Epidermal melanocyte (primary cell): Measurements from ENCODE around the gene POLN.
"Not testable (repeated sequence)": the region's sequence is repeated elsewhere in the genome, so short reads cannot be mapped to it uniquely, and the experiment has no call there.

Experiments used
- DNase-seq: peaks from one replicate; pipeline ENCODE4 v3.0.0; 2011; ENCODE audit warnings: low spot score; ENCODE audit not compliant: insufficient read length

POLN gene

DNA sequence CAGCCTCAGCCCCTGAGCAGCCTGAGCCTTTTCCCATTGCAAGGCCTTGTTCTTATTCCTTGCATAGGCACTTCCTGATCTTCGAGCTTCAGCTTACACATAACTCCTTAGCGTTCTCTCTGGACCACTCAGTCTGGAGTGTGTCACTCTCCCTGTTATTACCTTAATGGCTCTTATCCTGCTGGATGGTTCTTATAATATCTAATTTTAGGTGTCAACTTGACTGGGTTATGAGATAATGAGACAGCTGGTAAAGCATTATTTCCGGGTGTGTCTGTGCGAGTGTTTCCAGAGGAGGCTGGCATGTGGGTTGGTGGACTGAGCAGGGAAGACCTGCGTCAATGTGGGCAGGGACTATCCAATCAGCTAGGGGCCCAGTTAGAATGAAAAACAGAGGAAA is 75.7 kb downstream of the POLN start:
- no peak for DNase-seq

DNA sequence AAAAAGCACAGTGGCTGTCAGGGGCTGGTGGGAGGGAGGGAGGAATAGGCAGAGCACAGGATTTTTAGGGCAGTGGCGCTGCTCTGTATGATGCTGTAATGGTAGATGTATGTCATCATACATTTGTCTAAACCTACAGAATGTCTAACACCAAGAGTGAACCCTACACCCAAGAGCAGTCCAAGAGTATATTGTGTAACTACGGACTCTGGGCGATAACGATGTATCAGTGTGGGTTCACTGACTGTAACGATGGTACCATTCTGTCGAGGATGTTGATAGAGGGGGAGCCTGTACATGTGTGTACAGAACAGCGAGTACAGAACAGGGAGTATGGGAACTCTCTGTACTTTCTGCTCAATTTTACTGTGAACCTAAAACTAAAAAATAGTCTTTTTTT is 76.5 kb downstream of the POLN start:
- no peak for DNase-seq

DNA sequence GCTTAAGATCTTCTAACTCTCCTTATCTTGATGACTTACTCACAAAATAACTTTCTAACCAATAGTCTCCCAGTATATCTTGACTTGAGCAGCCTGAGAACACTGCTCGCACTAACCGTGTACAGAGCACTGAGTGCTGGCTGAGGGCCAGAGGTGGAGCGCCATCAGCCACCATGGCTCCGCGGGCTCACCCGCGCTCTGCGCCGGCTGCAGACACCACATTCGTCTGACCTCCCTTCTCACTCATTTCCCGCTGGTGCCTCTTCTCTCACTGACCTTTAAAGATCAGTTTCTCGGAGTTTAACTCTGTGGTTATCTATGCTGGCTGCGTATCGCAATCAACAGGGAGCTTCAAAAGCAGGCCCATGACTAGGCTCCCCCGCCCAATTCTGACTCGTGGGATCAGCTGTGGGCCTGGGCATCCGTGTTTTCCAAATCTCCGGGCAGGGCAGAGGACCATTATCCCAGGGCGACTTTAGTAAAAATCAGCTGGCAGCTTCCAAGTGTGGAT is 78.6 kb downstream of the POLN start:
- DNase-seq, result no peak

DNA sequence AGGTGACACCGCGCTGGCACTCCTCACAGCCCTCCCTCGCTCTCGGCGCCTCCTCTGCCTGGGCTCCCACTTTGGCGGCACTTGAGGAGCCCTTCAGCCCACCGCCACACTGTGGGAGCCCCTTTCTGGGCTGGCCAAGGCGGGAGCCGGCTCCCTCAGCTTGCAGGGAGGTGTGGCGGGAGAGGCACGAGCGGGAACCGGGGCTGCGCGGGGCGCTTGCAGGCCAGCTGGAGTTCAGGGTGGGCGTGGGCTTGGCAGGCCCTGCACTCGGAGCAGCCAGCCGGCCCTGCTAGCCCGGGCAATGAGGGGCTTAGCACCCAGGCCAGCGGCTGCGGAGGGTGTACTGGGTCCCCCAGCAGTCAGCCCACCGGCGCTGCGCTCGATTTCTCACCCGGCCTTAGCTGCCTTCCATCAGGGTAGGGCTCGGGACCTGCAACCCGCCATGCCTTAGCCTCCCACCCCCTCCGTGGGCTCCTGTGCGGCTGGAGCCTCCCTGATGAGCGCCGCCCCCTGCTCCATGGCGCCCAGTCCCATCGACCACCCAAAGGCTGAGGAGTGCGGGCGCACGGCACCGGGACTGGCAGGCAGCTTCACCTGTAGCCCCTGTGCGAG is 80.7 kb downstream of the POLN start:
- DNase-seq, result not testable (repeated sequence)

DNA sequence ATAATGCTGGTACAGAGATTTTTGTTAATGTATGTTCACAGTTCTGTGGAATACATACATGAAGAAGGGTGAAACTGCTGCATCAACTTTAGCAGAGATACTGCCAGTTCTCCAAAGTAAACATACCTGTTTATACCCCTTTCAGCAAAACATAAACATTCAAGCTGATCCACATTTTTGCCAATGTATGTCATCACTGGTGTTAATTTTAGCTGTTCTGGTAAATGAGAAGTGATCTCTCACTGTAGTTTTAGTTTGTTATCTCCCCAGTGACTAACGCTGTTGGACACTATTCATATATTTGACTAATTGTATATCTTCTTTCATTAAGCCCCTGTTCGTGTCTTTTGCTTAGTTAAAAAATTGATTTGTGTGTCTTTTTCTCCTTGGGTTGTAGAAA is 82.0 kb downstream of the POLN start:
- DNase-seq, result no peak

DNA sequence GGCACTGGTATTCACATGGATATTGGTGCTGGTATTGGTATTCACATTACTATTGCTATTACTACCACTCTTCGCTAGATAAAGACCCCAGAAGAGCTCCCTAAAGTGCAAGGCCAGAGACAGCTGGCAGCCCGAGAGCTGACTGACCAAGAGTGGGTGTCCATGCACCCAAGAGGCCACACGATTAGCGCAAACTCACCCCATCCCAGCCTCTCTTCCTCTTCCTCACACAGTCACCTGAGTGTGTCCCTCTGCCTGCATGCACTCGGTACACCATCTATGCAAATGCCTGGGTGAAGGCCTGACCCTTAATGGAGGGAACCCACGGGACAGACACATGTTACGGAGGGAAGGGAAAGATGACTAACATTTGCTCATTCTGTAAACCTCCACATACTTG is 86.7 kb downstream of the POLN start:
- DNase-seq, result no peak

DNA sequence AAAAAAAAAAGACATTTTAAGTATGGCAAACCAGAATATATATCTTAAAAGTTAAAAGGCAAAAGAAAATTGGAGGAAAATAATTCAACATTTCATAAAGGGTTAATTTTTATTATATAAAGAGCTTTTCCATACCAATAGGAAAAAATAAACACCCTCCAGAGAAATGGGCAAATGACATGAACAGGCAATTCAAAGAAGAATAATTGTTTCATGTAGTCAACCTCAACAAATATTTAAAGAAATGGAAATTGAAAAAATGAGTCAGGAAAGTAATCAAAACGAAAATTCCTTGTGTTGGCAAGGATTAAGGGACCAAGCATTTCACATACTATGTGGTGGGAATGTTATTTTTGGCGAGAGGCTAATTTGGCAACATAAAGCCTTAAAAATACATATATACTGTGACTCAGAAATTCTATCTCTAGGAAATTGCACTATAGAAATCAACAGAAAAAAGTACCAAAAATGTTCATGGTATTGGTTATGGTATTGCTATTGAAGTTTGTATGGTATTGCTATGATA is 87.6 kb downstream of the POLN start:
- DNase-seq, result no peak

DNA sequence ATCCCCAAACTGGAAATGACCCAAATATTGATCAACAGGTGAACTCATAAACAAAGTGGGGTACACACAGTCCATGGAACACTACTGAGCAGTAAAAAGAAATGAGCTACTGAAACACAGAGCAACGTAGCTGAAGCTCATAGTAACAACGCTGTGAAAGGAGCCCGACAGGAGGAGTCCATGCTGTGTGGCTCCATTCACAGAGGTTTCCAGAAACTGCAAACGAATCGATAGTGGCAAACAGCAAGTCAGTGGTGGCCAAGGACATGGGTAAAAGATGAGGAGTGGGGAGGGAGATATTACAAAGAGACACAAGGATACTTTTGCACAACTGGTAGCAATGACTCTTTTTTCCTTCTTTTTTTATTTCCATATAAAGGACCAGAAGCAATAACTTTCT is 90.4 kb downstream of the POLN start:
- no peak for DNase-seq

DNA sequence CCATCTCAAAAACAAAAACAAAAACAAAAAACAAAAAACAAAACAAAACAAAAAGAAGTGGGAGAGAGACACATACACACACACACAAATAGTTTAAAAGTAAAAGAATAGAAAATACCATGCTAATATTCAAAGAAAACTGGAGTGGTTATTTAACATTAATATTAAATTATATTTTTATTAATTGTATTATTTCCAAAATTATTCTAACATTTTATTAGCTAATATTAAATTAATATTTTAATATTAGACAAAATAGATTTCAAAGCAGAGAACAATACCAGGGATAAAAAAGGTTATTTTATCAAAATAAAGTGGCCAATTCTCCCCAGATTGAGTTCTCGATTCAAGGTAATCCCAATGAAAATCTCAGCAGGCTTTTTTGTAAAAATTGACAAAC is 91.8 kb downstream of the POLN start:
- DNase-seq, result no peak

DNA sequence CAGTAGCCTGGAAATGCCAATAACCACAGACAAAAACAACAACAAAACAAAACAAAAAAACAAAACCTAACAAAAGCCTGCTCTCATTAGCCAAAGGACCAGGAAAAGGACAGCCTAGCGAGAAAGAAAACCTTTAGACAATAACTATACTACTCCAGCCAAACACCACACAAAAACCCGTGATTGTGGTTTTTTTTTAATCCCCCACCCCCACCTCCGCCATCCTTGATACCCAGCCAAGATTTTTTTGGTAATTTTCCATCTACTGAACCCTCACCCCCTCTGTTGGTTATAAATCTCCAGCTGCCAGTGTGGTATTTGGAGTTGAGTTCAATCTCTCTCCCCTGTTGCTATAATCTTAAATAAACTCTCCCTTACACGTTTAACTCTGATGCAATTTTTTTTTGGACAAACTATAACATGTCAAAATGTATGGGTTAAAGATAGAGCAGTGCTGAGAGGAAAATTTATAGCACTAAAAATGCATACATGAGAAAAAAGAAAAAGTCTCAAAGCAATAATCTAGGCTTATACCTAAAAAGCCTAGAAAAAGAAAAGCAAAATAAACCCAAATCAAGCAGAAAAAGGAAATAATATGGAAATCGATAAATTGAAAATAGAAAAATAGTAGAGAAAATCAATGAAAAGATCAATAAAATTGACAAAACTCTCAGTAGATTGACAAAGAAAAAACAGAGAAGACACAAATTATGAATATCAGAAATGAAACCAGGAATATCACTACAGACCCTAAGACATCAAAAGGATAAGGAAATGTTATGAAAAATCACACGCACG is 99.1 kb downstream of the POLN start:
- DNase-seq, result peak; percentile 26

DNA sequence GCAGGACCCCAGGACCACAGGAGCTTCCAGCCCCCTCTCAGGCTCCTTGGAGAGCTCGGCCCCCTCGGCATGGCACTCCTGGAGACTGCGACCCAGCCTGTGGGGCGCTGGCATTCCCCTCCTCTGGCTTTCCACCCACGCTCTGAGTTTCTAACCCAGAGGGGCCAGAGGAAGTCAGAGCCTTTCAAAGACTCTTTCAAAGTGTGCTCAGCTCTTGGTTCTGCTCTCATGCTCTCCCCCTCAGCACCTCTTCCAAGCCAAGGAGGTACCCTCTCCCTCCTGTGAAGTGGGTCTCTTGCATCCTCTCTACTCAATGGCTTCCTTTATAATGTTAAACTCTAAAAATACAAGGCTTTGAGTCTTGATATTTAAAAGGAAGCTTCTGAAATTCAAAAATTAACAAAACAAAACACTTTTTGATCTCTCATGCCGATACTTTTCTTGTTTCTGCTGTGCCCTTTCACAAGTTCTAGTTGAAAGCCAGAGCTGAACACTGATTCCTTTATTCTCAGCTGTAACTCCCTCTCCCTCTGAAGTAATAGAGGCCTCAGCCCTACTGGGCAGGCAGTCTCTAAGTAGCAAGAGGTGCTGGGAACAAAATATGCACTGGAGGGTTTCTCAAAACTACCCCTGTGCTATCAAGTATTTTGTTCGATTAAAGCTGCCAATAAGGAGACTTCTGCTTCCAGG is 100.0 kb downstream of the POLN start:
- DNase-seq, result peak; percentile 51

DNA sequence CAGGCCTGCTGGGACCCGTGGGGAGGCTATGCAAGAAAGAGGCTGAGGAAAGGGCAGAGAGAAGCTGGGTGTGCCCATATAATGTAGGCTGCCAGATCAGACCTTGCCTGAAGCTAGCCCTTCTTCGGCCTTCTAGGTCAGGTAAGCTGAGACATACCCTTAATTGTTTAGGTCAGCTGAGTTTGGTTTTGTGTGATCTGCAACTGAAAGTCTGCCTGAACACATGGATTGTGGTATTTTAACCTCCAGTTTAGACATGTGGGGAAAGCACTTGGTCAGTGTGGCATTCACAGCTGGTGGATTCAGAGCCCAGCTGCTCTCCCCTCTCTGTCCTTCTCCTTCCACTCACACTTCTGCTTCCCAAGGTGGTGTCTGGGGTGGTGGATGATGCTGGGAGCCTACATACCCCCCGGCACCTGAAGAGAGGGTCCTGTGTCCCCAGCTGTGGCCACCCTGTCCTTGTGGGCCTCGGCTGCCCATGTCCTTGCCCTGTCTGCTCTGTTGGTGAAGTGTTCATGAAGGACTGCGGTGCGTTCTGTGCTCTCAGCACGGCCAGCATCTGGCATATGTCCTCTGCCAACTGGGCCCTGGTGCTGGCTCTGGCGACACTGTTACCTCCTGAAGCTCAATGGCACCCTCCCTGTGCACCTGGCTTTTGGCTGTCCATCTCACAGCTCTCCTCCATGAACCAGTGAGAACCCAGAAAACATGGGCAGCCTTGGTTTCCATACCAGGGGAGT is 100.7 kb downstream of the POLN start:
- no peak for DNase-seq

DNA sequence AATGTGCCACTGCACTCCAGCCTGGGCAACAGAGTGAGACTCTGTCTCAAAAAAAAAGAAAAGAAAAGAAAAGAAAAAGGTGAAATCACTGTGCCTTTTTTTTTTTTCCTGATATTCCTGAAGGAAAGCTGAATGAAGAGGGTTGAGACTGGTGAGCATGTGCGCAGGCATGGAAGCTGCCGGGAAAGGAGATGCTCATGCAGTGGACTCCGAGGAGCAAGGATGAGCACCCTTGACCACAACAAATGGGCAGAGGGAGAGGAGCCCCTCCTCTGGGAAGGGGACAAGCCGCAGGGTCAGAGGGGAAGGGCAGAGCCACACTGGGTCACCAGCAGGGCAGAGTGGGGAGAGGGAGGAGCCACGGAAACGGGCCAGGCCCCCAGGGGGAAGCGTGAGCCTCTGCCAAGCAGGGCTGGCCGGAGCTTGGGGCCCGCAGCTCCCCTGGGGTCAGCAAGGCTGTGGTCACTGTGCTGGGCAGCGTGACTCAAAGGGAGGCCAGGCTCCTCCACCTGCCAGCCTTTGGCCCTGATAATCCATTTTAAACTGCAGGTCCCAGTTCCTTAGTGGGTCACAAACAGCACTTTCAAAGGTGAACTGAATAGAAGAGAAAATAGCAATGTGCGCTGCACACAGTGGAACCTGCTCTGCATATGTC is 102.9 kb downstream of the POLN start:
- no peak for DNase-seq

DNA sequence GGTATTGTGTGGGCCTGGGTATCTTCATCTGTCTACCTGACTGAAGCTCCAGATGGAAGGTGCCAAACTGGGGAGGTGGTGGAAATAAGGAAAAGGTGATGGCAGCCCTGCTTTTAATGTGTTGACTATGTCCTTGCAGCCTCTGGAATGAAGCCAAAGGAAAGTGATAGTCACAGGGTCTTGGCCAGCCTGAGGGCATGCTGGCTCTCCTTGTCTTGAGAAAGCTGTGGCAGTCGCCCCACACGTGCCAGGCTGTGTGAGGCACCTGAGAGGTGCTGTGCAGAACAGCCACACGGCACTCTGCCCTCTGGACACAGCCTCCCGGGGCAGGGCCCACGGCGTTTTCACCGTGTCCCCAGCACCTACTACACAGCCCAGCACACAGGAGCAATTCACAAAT is 105.2 kb downstream of the POLN start:
- no peak for DNase-seq

DNA sequence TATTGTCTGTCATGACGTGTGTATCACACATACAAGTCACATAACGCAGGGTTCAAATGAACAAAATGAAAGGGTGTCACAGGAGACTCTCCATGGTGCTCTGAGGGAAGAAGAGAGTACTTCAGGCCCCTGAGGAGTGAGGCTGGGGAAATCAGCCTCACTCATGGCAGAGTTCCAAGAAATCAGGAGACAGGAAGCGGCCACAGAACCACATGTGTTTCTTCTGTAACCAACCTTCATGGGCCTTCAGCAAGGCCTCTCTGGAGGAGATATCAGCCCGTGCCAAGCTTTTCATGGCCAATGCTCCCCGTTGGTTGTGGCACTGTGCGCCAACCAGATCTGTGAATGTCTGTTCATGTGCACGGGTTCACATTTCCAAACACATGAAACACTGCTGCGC is 106.8 kb downstream of the POLN start:
- DNase-seq, result peak; percentile 58

DNA sequence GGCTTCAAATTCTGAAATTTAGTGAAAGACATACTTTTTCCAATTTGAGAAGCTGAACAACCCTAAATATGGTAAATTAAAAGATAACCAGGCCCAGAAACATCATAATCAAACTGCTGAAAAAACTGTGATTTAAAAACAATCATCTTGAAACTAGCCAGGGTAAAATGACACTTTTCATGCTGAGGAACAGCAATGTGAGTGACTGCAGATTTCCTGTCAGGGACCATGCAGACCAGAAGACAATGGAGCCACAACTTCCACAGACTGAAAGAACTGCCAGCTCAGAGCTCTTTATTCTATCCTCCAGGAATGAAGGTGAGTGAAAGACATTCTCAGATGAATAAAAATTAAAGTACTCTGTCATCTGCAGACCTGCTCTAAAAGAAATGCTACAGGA is 109.5 kb downstream of the POLN start:
- DNase-seq, result no peak

DNA sequence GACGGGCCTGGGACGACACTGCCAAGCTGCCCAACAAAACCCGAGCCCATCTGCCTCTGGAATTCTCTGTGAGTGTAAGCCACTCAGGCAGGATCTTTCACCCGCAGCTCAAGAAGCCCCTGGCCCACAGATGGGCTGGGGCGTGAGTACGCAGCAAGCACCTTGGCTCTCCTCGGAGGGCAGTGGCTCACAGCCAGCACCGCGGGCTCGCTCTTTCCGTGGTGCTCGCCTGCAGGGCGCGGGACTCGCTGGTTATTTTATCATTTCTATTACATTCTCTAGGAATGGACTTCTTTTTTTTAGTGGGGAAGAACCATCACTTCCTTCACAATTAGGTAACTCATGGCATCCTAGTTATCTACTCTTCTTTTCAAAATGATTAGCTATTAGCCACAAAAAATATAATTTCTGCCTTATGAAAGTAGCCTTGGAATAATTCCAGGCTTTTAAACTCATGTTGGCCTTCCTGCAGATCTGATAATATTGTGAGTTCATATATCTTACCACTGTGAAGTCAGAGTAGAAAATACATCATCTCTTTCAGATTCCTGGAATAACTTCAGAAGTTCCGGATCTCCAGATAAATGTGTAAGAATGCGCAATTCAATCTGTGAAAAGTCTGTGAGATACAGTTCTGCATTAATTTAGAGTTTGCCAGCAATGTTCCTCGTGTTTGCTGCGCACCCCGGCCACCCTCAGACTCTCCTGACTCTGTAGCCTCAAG is 114.2 kb downstream of the POLN start:
- DNase-seq, result no peak

DNA sequence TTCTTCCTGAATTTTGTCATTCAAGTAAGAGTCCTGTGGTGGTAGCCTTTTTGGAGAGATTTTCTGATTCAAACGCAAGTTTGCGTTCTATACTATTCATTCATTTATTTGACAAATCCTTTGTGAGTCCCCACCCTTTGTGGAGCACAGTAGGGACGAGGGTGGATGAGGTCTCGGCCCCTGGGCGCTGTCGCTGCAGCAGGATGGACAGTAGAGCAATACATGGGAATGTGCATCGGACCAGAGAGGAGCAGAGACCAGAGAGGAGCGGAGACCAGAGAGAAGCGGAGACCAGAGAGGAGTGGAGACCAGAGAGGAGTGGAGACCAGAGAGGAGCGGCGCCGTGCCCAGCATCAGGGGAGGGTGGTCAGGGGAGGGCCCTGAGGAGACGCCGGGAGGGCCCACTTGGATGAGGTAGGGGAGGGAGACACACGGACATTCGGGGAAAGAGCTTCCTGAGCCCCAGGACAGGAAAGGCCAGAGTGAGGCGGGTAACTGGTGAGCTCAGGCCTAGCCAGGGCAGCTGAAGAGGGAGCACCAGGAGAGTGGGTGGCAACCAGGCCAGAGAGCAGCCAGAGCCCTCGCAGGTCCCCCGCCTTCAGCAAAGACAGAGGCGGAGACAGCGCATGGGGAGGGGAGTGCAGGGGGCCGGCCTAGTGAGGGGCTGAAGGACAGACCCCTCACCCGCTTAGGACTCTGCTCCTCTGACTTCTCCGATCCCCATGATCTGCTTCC is 115.4 kb downstream of the POLN start:
- DNase-seq, result no peak

DNA sequence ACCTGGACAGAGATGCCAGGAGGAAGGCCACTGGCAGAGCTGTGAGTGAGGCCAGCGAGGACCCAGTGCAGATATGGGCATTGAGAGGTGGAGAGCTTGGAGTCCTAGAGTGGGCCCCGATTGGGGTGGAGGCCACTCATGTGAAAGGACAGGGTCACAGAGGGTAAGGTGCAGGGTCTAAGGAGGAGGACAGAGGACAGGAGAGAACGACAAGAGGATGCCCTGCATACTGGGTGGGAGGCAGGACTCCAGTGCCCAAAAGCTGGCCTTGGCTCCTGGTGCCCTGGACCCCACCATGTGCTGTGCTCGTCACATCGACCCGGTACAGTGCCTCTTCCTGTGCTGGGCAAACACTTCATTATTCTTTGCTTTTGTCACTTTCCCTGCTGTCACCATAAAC is 116.1 kb downstream of the POLN start:
- DNase-seq, result no peak

DNA sequence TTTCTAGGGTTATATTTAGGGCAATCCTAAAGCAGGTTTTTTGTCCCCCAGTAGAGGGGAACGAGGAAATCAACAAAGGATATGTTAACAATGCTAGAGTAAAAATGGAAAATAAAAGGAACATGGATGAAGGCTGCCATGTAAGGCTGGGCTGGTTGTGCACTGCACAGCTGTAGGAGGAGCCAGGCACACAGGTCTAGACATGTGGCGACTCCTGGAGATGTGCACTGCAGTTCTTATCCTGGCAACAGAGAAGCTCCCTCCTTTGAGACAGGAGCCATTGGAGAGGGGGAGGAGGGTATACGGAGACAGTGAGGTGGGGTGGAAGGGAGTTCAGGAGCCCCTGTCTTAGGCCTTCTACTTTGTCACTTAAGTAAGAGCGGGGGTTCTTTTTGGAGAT is 116.9 kb downstream of the POLN start:
- no peak for DNase-seq
